Hepatocyte (in vitro differentiated cells): ENCODE data around the gene HIP1R. TPM values are rescaled to one million over a fixed set of nuclear protein-coding genes. Genes with fewer than 3 reads are reported as not detected.

Experiments used
- DNase-seq: peaks from one replicate; pipeline ENCODE4 v3.0.0-alpha.2; 2016; ENCODE audit warnings: low spot score
- H2AFZ ChIP-seq: fragments of 200-600 bp; sonication (generic); 2 replicates; pipeline ENCODE4 v1.6.0; 2016; ENCODE audit warnings: antibody characterized with exemption, mild to moderate bottlenecking
- H3K27ac ChIP-seq: fragments of 200-600 bp; sonication (generic); 2 replicates; pipeline ENCODE4 v1.5.1; 2016; ENCODE audit warnings: mild to moderate bottlenecking
- H3K27me3 ChIP-seq: fragments of 200-600 bp; sonication (generic); 2 replicates; pipeline ENCODE4 v1.6.1; 2016
- H3K36me3 ChIP-seq: fragments of 200-600 bp; sonication (generic); replicated peaks from 2 replicates; pipeline ENCODE4 v1.5.1; 2016; ENCODE audit warnings: low read depth; ENCODE audit not compliant: insufficient read depth
- H3K4me1 ChIP-seq: fragments of 200-600 bp; sonication (generic); 2 replicates; pipeline ENCODE4 v1.5.1; 2016; ENCODE audit warnings: mild to moderate bottlenecking, moderate library complexity; ENCODE audit not compliant: insufficient read depth
- H3K4me2 ChIP-seq: fragments of 200-600 bp; sonication (generic); 2 replicates; pipeline ENCODE4 v1.6.0; 2016
- H3K4me3 ChIP-seq: fragments of 200-600 bp; sonication (generic); 2 replicates; pipeline ENCODE4 v1.5.1; 2016; ENCODE audit warnings: mild to moderate bottlenecking
- H3K79me2 ChIP-seq: fragments of 200-600 bp; sonication (generic); 2 replicates; pipeline ENCODE4 v1.6.0; 2017; ENCODE audit warnings: mild to moderate bottlenecking
- H3K9me2 ChIP-seq: fragments of 200-600 bp; sonication (generic); replicated peaks from 2 replicates; pipeline ENCODE4 v1.6.0; 2017; ENCODE audit warnings: mild to moderate bottlenecking; ENCODE audit not compliant: insufficient read depth
- H3K9me3 ChIP-seq: fragments of 200-600 bp; sonication (generic); 2 replicates; pipeline ENCODE4 v1.5.1; 2016; ENCODE audit warnings: low read depth, mild to moderate bottlenecking
- H4K20me1 ChIP-seq: fragments of 200-600 bp; sonication (generic); 2 replicates; pipeline ENCODE4 v1.6.0; 2016; ENCODE audit warnings: mild to moderate bottlenecking; ENCODE audit not compliant: insufficient read depth, poor library complexity, severe bottlenecking
- CTCF ChIP-seq: fragments of 200-600 bp; sonication (generic); IDR thresholded peaks from 2 replicates; pipeline ENCODE4 v1.5.1; 2016; ENCODE audit warnings: antibody characterized with exemption, mild to moderate bottlenecking; ENCODE audit not compliant: poor library complexity
- EZH2 ChIP-seq: fragments of 200-600 bp; sonication (generic); IDR thresholded peaks from 2 replicates; pipeline ENCODE4 v1.6.1; 2016; ENCODE audit warnings: antibody characterized with exemption, mild to moderate bottlenecking, borderline replicate concordance
- EZH2phosphoT487 ChIP-seq: fragments of 200-600 bp; sonication (generic); IDR thresholded peaks from one replicate; pipeline ENCODE4 v1.6.1; 2018; ENCODE audit warnings: antibody characterized with exemption, mild to moderate bottlenecking, low read depth, moderate library complexity; ENCODE audit not compliant: unreplicated experiment, severe bottlenecking
- WGBS: methylation state at CpG from one replicate; pipeline ENCODE4 v1.1.6; 2016; ENCODE audit warnings: low lambda C conversion rate; ENCODE audit errors: missing lambda C conversion rate; 5-methylcytosine and 5-hydroxymethylcytosine counted together
- polyA plus RNA-seq: library from polyadenylated mRNA; unstranded; fragments of >200 nt; fragmentation: Nextera tagmentation; extraction: Ambion mirVana; gene quantifications from 2 replicates; pipeline ENCODE4 v1.2.1, GENCODE V29; 2016
- total RNA-seq: library from RNA; depleted of rRNA; stranded (reverse); fragments of >200 nt; gene quantifications from 2 replicates; pipeline ENCODE4 v1.2.3, GENCODE V29; 2014

Gene HIP1R
- total and polyA plus RNA-seq, 2 experiments from 2014 or later = 31.8 to 44.3 TPM

- Histone ChIP-seq H3K79me2 (no peaks in the 10 kb centered on the region), H4K20me1 (no peaks in the 10 kb centered on the region), H3K4me2 (no peak overlapping the region), H3K9me2 (no peaks in the 10 kb centered on the region), H3K4me1 (no peaks in the 10 kb centered on the region), H2AFZ (no peak overlapping the region), H3K27me3 (no peaks in the 10 kb centered on the region), H3K27ac (no peak overlapping the region), H3K36me3 (no peaks in the 10 kb centered on the region), H3K9me3 (no peaks in the 10 kb centered on the region), H3K4me3 (no peak overlapping the region)
- TF ChIP-seq EZH2 = no peak
- no peak for TF ChIP-seq EZH2phosphoT487
- no peak for TF ChIP-seq CTCF
- DNase-seq = no peak
- WGBS = 92% methylated on average over 17 of the region's 17 CpGs
Measured at GRCh38 chr12:122854554-122854953, 19.3 kb downstream of the HIP1R start.

DNA sequence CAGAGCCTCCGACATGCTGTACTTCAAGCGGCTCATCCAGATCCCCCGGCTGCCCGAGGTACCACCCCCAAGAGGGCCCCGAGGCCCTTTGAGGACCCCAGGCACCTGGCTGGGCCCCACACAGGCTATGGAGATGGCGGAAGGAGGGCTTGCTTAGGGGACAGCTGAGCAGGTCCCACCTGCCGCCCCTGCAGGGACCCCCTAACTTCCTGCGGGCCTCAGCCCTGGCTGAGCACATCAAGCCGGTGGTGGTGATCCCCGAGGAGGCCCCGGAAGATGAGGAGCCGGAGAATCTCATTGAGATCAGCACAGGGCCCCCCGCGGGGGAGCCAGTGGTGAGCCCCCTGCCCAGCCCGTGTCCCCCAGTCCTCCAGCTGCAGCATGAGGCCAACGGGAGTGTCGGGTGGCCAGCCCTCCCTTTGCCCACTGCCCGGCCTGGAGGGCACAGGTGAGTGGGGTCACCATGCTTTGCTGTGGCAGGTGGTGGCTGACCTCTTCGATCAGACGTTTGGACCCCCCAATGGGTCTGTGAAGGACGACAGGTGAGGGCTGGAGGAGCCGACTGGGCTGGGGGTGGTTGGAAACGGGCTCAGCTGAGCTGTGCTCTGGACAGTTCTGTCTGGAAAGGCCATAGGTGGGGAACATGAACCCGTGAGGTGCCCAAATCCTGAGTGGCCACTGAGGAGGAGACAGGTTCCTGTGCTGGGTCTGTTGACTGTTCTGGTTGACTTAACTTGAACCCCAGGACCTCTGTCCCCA is 20.0 kb downstream of the HIP1R start:
- no peaks in the 10 kb centered on the region for H3K79me2 ChIP-seq
- no peak for DNase-seq
- H3K9me2 ChIP-seq = no peaks in the 10 kb centered on the region
- H2AFZ ChIP-seq = no peak overlapping the region
- no peaks in the 10 kb centered on the region for H4K20me1 ChIP-seq
- TF ChIP-seq EZH2phosphoT487 (no peak), EZH2 (no peak), CTCF (no peak)
- H3K36me3 ChIP-seq = no peaks in the 10 kb centered on the region
- no peaks in the 10 kb centered on the region for H3K9me3 ChIP-seq
- no peaks in the 10 kb centered on the region for H3K4me1 ChIP-seq
- no peak overlapping the region for H3K27ac ChIP-seq
- no peaks in the 10 kb centered on the region for H3K27me3 ChIP-seq
- 93% methylated on average over 18 of the region's 24 CpGs for WGBS
- H3K4me3 ChIP-seq = no peak overlapping the region
- H3K4me2 ChIP-seq = no peak overlapping the region

DNA sequence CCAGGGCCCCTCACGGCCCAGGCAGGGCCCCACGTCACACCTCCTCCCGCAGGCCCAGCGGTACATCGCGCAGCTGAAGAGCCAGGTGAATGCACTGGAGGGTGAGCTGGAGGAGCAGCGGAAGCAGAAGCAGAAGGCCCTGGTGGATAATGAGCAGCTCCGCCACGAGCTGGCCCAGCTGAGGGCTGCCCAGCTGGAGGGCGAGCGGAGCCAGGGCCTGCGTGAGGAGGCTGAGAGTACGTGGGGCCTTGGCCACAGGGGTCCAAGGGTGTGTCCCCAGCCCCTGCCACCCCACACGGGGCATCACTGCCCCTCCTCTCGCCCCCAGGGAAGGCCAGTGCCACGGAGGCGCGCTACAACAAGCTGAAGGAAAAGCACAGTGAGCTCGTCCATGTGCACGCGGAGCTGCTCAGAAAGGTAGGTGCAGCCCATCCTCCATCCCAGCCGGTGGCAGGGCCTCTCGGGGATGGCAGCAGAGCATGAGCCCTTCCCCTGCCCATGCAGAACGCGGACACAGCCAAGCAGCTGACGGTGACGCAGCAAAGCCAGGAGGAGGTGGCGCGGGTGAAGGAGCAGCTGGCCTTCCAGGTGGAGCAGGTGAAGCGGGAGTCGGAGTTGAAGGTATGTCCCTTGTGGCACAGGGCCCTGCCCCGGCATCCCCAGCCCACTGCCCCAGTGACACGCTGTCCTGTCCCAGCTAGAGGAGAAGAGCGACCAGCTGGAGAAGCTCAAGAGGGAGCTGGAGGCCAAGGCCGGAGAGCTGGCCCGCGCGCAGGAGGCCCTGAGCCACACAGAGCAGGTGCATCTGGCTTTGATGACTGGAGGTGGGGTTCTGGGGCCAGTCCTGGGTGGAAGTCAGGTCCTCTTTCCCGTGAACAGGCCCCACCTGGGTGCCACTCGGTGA is 20.9 kb downstream of the HIP1R start:
- Histone ChIP-seq H3K9me2 (no peaks in the 10 kb centered on the region), H2AFZ (no peak overlapping the region), H3K79me2 (no peaks in the 10 kb centered on the region), H3K4me2 (no peak overlapping the region), H3K4me1 (no peaks in the 10 kb centered on the region), H3K4me3 (no peak overlapping the region), H3K36me3 (no peaks in the 10 kb centered on the region), H3K27ac (no peak overlapping the region), H3K27me3 (no peaks in the 10 kb centered on the region), H3K9me3 (no peaks in the 10 kb centered on the region), H4K20me1 (no peaks in the 10 kb centered on the region)
- no peak for DNase-seq
- 92% methylated on average over 38 of the region's 40 CpGs for WGBS
- TF ChIP-seq CTCF (no peak), EZH2 (no peak), EZH2phosphoT487 (no peak)
